Liver (tissue), 3 donors: ENCODE data around the gene SMIM23.

Experiments
- ATF3 ChIP-seq: IDR thresholded peaks from 2 replicates; pipeline ENCODE4 v1.6.1; 2016; ENCODE audit warnings: antibody characterized with exemption
- CTCF ChIP-seq: fragments of 150-350 bp; IDR thresholded peaks from 2 replicates; pipeline ENCODE4 v1.5.1; 2017; ENCODE audit warnings: improper control_type of control experiment, low read depth, low read length; ENCODE audit not compliant: missing input control
- EGR1 ChIP-seq, 2 donors: IDR thresholded peaks; 2 replicates each; pipeline ENCODE4 v1.6.1; 2016 to 2018; ENCODE audit warnings: antibody characterized with exemption in 2 of 2, low read depth in 2 of 2
- GABPA ChIP-seq, 2 donors: IDR thresholded peaks in 1 of 2; conservative IDR thresholded peaks in 1 of 2; 2 replicates each; pipeline ENCODE4 v1.6.1; 2016; ENCODE audit warnings: antibody characterized with exemption in 2 of 2, mild to moderate bottlenecking in 1 of 2, moderate library complexity in 1 of 2
- HNF4A ChIP-seq, 2 donors: conservative IDR thresholded peaks; 2 replicates each; pipeline ENCODE4 v1.6.1; 2016; ENCODE audit warnings: antibody characterized with exemption in 2 of 2, mild to moderate bottlenecking in 2 of 2
- MAX ChIP-seq: IDR thresholded peaks from 2 replicates; pipeline ENCODE4 v1.6.1; 2016; ENCODE audit warnings: antibody characterized with exemption
- NR2F2 ChIP-seq: IDR thresholded peaks from 2 replicates; pipeline ENCODE4 v1.6.1; 2016; ENCODE audit warnings: antibody characterized with exemption
- RAD21 ChIP-seq, 2 donors: IDR thresholded peaks; 2 replicates each; pipeline ENCODE4 v1.6.1; 2016; ENCODE audit warnings: antibody characterized with exemption in 2 of 2, mild to moderate bottlenecking in 2 of 2
- REST ChIP-seq: IDR thresholded peaks from 2 replicates; pipeline ENCODE4 v1.6.1; 2016; ENCODE audit warnings: antibody characterized with exemption, mild to moderate bottlenecking
- YY1 ChIP-seq: IDR thresholded peaks from 2 replicates; pipeline ENCODE4 v1.6.1; 2016; ENCODE audit warnings: antibody characterized with exemption, mild to moderate bottlenecking
- ZBTB33 ChIP-seq: IDR thresholded peaks from 2 replicates; pipeline ENCODE4 v1.6.1; 2016; ENCODE audit warnings: antibody characterized with exemption
- donor health status: healthy.
- donor health status: healthy.

- TF ChIP-seq CTCF, result no peak
- no peak for TF ChIP-seq EGR1 (IDR thresholded peaks at IDR 0.05; ENCODE audit: low read depth in 2 of 2)
- no peak for TF ChIP-seq MAX
- no peak for TF ChIP-seq GABPA (IDR thresholded peaks at IDR 0.05 in 1 of 2, conservative IDR thresholded peaks at IDR 0.05 in 1 of 2)
- TF ChIP-seq RAD21 (IDR thresholded peaks at IDR 0.05), result no peak
- no peak for TF ChIP-seq YY1
- TF ChIP-seq NR2F2, result no peak
- no peak for TF ChIP-seq HNF4A (conservative IDR thresholded peaks at IDR 0.05)
- no peak for TF ChIP-seq REST
- no peak for TF ChIP-seq ATF3
- no peak for TF ChIP-seq ZBTB33
Observed at GRCh38 chr5:171825051-171825450, 39.4 kb downstream of the SMIM23 start.
